HG02943 (cell line): Measurements from ENCODE around the gene SCAMP1.
A peak's percentile ranks its signal among the peaks of the same experiment; 100 is the strongest.
"Not testable (repeated sequence)": the region's sequence is repeated elsewhere in the genome, so short reads cannot be mapped to it uniquely, and the experiment has no call there.

Experiments used
- ATAC-seq: cut with Tn5 transposase; IDR thresholded peaks from one replicate; pipeline ENCODE4 v1.9.1; 2021; ENCODE audit warnings: mild to moderate bottlenecking, low read depth, moderate library complexity; ENCODE audit not compliant: unreplicated experiment

Gene SCAMP1

DNA sequence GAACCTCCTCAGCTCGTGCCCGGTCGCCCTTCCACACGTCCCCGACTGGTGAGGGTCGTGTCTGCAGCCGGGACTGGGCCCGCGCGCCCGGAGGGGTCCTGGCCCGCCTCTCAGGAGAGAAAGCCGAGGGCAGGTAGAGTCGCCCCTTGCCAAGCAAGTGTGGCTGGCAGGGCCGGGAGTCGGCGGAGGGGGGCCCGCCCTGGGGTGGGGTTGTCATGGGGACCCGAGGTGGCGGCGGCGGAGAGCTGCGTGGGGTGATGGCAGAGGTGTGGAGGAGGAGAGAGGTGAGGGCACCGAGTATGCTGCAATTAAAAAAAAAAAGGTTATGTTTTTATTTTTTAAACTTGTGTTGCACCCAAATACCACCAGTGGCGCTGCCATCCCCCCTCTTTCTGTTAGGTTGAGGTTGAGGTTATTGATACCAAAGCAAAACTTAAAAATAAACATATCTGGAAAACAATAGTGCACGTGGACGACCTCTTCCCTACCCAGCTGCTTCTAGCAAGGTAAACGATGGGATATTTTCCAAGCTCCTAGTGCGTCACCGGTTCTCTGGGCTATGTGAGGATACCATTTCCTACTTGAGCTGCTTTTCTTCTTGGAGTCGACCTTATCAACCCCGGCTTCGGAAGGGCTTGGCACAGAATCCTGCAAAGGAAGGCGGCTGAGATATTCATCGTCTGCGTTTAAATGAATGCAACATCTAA lies 660 bp downstream of the SCAMP1 start:
- ATAC-seq = peak; percentile 41

- no peak for ATAC-seq
These were observed 1.2 kb downstream of the SCAMP1 start for GRCh38 chr5:78361631-78361993.

DNA sequence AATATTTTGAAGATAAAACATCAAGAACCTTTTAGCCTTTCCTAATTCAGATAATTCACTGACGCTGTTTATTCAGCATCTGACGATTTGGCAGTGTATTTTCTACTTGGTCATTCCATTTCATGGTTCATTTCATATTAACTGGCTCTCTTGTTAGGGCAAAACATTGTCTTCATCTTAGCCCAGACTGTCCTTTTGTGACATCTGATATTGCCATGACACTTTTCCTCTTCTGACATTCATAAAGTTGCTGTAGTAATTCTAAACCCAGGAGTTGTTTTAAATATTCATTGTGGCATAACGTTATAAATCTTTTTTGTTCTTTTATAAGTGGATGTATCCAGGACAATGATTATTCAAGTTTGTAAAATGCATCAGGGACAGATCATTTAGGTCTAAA lies 1.8 kb downstream of the SCAMP1 start:
- no peak for ATAC-seq

DNA sequence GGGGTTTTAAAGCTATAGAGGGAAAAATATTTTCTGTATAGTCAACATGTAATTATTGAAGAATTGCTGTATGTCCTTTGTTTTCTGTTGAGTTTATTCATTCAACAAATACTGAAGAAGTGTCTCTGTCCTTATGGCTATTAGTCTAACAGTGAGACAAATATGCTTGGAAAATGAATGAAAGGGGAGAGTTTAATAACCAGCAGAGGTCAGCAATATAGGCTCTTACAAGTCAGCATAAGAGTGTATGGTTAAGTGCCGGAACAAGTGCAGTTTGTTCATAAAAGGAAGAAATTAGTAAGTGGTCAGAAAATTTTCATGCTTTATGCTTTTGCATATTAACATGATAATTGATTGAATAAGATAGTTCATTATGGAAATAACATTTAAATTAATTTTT lies 3.6 kb downstream of the SCAMP1 start:
- ATAC-seq = no peak

GRCh38 chr5:78367318-78367991 lies 7.0 kb downstream of the SCAMP1 start:
- ATAC-seq = no peak

DNA sequence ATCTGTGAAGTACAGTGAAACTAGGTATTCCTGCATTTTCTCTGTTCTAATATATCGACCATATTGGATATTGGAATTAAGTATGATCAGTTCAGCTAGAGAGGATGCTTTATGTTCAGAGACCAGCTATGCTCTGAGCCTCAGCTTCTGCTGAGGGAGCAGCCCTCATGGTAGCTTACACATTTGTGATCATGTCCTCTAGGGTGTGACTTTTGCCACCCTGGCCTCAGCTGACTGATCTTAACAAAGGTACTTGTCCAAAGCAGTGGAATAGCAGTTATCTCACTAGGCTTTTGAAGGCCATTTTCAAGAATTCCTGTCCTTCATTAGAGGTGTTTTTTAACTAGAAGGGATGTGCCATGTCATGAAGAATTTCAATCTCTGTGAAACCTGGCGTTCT lies 9.3 kb downstream of the SCAMP1 start:
- ATAC-seq = no peak

DNA sequence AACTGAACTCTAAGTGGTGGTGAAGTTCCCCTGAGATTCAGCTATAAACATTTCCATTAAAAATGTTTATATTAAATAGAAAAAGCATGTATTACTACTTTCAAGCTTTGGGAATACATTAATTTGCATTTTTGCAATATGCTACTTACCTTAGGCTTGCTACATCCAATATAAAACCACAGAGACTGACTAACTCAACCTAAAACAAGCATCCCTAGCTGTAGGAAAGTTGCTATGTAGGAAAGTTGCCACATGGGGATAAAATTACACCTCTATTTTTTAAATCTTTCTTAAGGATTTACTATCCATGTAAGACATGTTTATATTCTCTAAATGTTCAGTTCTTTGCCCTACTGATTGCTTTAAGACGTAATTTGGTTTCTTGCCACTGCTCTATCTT lies 12.8 kb downstream of the SCAMP1 start:
- ATAC-seq = no peak

- no peak for ATAC-seq
These were observed 15.9 kb downstream of the SCAMP1 start for GRCh38 chr5:78376315-78376714.

DNA sequence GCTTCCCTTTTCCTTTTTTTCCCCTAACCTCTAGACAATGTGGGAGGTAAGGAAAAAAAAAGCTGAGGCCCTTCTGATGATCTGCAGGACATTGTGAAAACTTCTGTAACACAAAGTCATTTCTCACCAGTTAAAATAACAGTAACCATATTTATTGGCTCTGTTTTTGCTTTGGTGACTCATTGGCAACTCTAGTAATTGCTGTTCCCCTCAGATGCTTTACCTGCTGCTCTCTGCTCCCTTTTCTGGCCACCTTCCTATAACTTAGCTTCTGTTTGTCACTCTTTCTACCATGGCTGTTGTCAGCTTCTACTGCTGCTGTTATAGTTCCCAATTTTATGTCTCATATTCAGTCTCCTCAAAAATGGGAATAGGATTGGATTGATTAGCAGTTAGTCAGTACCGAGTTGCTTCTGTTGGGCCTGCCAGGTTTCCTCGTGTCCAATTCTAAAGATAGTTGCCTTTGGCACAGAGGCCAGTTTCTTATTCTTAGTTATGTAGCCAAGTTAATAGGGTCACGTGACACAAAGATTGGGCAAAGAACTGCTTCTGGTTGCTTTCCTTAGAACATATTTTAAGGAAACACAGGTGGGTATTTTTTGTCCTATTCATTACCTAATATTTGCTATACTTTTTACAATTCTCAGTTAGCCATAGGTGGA lies 16.8 kb downstream of the SCAMP1 start:
- ATAC-seq = no peak

- ATAC-seq = no peak
These were observed 17.3 kb downstream of the SCAMP1 start for GRCh38 chr5:78377718-78378105.

GRCh38 chr5:78387468-78388153 lies 27.2 kb downstream of the SCAMP1 start:
- no peak for ATAC-seq

DNA sequence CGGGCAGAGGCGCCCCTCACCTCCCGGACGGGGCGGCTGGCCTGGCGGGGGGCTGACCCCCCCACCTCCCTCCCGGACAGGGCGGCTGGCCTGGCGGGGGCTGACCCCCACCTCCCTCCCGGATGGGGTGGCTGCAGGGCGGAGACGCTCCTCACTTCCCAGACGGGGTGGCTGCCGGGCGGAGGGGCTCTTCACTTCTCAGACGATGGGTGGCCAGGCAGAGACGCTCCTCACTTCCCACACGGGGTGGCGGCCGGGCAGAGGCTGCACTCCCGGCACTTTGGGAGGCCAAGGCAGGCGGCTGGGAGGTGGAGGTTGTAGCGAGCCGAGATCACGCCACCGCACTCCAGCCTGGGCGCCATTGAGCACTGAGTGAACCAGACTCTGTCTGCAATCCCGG lies 30.9 kb downstream of the SCAMP1 start:
- ATAC-seq = not testable (repeated sequence)

DNA sequence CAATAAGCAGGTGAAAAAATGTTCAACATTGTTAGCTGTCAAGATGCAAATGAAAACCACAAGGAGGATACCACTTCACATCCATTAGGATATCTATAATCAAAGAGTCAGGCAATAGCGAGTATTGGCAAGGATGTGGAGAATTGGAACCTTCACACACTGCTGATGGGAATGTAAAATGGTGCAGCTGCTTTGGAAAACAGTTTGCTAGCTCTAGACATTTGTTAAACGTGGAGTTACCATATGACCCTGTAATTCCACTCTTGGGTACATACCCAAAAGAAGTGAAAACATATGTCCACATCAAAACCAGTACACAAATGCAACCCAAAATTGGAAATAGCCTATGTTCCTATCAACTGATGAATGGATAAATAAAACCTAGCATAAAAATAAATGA lies 37.4 kb downstream of the SCAMP1 start:
- ATAC-seq = no peak

DNA sequence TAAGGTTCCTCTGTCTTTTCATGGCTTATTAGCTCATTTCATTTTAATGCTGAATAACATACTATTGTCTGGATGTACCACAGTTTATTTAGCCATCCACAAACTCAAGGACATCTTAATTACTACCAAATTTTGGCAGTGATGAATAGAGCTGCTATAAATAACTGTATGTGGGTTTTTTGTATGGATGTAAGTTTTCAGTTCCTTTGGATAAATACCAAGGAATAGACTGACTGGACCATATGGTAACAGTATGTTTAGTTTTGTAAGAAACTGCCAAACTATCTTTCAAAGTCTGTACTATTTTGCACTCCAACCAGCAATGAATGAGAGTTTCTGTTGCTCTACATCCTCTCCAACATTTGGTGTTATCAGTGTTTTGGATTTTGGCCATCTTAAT lies 38.7 kb downstream of the SCAMP1 start:
- no peak for ATAC-seq

DNA sequence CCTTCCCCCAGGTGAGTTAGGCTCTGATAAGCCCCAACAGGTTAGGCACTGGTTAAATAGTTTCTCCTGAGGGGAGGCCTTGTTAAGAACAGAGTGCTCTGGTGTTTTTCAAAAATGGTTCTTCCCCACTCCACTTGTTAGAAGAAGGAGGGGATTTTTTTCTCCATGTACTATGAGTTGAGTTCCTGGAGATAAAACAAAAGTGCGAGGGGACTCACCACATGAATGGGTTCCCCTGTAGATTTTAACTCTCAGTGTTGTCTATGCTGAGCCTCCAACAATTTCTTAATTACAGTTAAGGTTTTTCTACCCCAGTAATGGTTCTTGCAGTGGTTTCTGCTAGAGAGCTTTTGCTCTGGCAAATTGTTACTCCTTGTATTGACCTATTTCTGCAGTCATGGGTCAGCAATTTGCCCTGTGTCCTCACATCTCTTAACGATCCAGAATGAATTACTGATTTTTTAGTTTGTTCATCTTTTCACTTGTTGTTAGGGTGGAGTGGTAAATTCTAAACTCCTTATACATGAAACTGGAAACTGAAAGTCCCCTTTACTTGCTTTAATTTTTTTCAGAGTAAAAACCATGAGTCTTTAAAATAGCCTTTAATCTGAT lies 44.4 kb downstream of the SCAMP1 start:
- ATAC-seq = no peak

DNA sequence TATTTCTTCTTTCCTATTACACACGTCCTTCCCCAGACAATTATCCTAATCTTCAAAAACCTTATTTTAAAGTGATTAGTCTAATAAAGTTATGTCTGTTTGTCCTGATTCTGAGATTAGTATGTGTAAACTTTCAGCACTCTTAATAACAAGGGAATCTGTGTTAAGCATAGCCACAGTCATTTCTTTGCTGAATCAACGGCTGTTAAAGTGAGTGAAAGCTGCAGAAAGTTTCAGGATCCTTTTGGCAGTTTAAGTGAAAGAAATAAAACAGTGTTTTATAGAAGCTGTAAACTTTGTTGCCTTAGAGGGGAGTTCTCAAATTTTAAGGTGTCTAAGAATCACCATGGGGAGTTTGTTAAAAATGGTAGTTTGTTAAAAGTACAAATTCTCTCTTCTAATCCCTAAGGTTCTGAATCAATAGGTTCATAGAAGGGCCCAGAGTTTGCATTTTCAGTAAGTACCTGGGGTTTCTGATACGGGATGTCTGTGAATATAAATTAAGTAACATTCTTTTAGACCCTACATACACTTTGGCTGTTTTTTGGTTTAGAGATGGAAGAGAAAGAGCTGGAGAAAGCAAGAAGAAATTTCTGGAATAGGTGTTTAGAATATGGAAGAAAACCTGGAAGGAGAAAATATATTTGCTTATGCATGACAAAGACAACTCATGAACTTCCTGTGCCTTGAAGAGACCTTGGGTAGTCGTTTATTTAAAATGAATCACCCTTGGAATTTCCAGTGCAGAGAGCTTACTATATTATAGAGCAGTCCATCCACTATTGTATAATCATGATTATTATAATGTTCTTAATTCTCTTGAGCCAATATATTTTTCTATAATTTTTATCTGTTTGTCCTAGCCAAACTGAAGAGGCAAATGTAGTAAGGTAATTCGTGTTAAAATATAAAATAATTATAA lies 45.7 kb downstream of the SCAMP1 start:
- ATAC-seq = no peak

GRCh38 chr5:78407458-78407857 lies 47.0 kb downstream of the SCAMP1 start:
- ATAC-seq = no peak

DNA sequence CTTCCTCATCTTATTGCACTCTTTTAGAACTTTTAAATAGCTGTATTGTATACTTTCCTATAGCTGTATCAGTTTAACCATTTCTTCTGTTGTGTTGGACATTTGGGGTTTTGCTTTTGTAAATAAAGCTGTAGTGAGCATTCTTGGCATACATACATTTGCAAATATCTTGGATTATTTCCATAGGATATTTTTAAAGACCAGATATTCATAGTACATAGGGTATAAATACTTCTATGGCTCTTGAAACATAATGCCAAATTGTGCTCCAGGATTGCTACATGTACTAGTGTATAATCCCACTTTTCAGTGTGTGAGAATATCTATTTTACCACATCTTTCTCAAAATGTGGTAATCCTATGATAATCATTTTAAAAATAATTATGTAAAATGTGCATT lies 51.2 kb downstream of the SCAMP1 start:
- ATAC-seq = no peak

- ATAC-seq = no peak
These were observed 56.4 kb downstream of the SCAMP1 start for GRCh38 chr5:78416677-78417425.
